Measurements from ENCODE around the gene ALDH3B2. TPM values are rescaled to one million over a fixed set of nuclear protein-coding genes. Genes with fewer than 3 reads are reported as not detected.
"Not testable (repeated sequence)": the region's sequence is repeated elsewhere in the genome, so short reads cannot be mapped to it uniquely, and the experiment has no call there.

The ALDH3B2 gene
- total RNA-seq, 1 experiment from 2014 or later: 1.8 TPM

- not testable (repeated sequence) for H3K4me3 ChIP-seq (ENCODE audit: low read length); H3K9me2 ChIP-seq (replicated peaks; ENCODE audit: insufficient read depth, low read length); H2AFZ ChIP-seq (ENCODE audit: low read length); H3K79me2 ChIP-seq (ENCODE audit: low read length); H3K9me3 ChIP-seq (ENCODE audit: low read length); H3K4me1 ChIP-seq (ENCODE audit: low read length); H4K20me1 ChIP-seq (ENCODE audit: insufficient read depth, low read depth, low read length); DNase-seq; H3K27me3 ChIP-seq (ENCODE audit: low read length); H3K27ac ChIP-seq (ENCODE audit: low read length); H3K36me3 ChIP-seq (ENCODE audit: insufficient read depth, low read length); H3K4me2 ChIP-seq (ENCODE audit: low read depth, low read length, poor library complexity, severe bottlenecking); H3K9ac ChIP-seq (ENCODE audit: low read length)
Observed at GRCh38 chr11:67623795-67624194, 50.6 kb downstream of the ALDH3B2 start.

GRCh38 chr11:67622905-67623304 is 51.5 kb downstream of the ALDH3B2 start:
- not testable (repeated sequence) for H2AFZ ChIP-seq (ENCODE audit: low read length); H3K9me3 ChIP-seq (ENCODE audit: low read length); H3K4me1 ChIP-seq (ENCODE audit: low read length); DNase-seq; H4K20me1 ChIP-seq (ENCODE audit: insufficient read depth, low read depth, low read length); H3K4me3 ChIP-seq (ENCODE audit: low read length); H3K9ac ChIP-seq (ENCODE audit: low read length); H3K27me3 ChIP-seq (ENCODE audit: low read length); H3K27ac ChIP-seq (ENCODE audit: low read length); H3K9me2 ChIP-seq (replicated peaks; ENCODE audit: insufficient read depth, low read length); H3K79me2 ChIP-seq (ENCODE audit: low read length); H3K4me2 ChIP-seq (ENCODE audit: low read depth, low read length, poor library complexity, severe bottlenecking); H3K36me3 ChIP-seq (ENCODE audit: insufficient read depth, low read length)

- H3K4me2 ChIP-seq (ENCODE audit: low read depth, low read length, poor library complexity, severe bottlenecking); H3K27ac ChIP-seq (ENCODE audit: low read length); DNase-seq: not testable (repeated sequence)
Observed at GRCh38 chr11:67621928-67622327, 52.5 kb downstream of the ALDH3B2 start.

GRCh38 chr11:67620621-67621020 is 53.8 kb downstream of the ALDH3B2 start:
- H3K9ac ChIP-seq (ENCODE audit: low read length); DNase-seq; H3K4me1 ChIP-seq (ENCODE audit: low read length); H3K27me3 ChIP-seq (ENCODE audit: low read length); H3K9me3 ChIP-seq (ENCODE audit: low read length); H2AFZ ChIP-seq (ENCODE audit: low read length); H3K36me3 ChIP-seq (ENCODE audit: insufficient read depth, low read length); H3K4me2 ChIP-seq (ENCODE audit: low read depth, low read length, poor library complexity, severe bottlenecking); H3K27ac ChIP-seq (ENCODE audit: low read length); H4K20me1 ChIP-seq (ENCODE audit: insufficient read depth, low read depth, low read length); H3K4me3 ChIP-seq (ENCODE audit: low read length); H3K9me2 ChIP-seq (replicated peaks; ENCODE audit: insufficient read depth, low read length); H3K79me2 ChIP-seq (ENCODE audit: low read length): not testable (repeated sequence)

More at GRCh38 chr11:67621928-67622327, 52.5 kb downstream of the ALDH3B2 start:
- not testable (repeated sequence) for H3K27me3 ChIP-seq (ENCODE audit: low read length); H3K9me2 ChIP-seq (replicated peaks; ENCODE audit: insufficient read depth, low read length); H2AFZ ChIP-seq (ENCODE audit: low read length); H3K79me2 ChIP-seq (ENCODE audit: low read length); H3K4me1 ChIP-seq (ENCODE audit: low read length); H3K36me3 ChIP-seq (ENCODE audit: insufficient read depth, low read length); H3K9me3 ChIP-seq (ENCODE audit: low read length); H3K4me3 ChIP-seq (ENCODE audit: low read length); H4K20me1 ChIP-seq (ENCODE audit: insufficient read depth, low read depth, low read length); H3K9ac ChIP-seq (ENCODE audit: low read length)

- not testable (repeated sequence) for H3K9ac ChIP-seq (ENCODE audit: low read length); H3K79me2 ChIP-seq (ENCODE audit: low read length)
Observed at GRCh38 chr11:67619683-67620618, 54.5 kb downstream of the ALDH3B2 start.

GRCh38 chr11:67618901-67619659 is 55.3 kb downstream of the ALDH3B2 start:
- not testable (repeated sequence) for H4K20me1 ChIP-seq (ENCODE audit: insufficient read depth, low read depth, low read length); H3K36me3 ChIP-seq (ENCODE audit: insufficient read depth, low read length); H3K27ac ChIP-seq (ENCODE audit: low read length)

More at GRCh38 chr11:67619683-67620618, 54.5 kb downstream of the ALDH3B2 start:
- H3K4me1 ChIP-seq (ENCODE audit: low read length); H3K27me3 ChIP-seq (ENCODE audit: low read length); H4K20me1 ChIP-seq (ENCODE audit: insufficient read depth, low read depth, low read length); H3K9me2 ChIP-seq (replicated peaks; ENCODE audit: insufficient read depth, low read length); H3K27ac ChIP-seq (ENCODE audit: low read length); H3K4me2 ChIP-seq (ENCODE audit: low read depth, low read length, poor library complexity, severe bottlenecking); H2AFZ ChIP-seq (ENCODE audit: low read length); H3K4me3 ChIP-seq (ENCODE audit: low read length); DNase-seq; H3K9me3 ChIP-seq (ENCODE audit: low read length); H3K36me3 ChIP-seq (ENCODE audit: insufficient read depth, low read length): not testable (repeated sequence)

GRCh38 chr11:67617243-67617953 is 57.0 kb downstream of the ALDH3B2 start:
- H3K79me2 ChIP-seq (ENCODE audit: low read length): no peaks in the 10 kb centered on the region
- no peaks in the 10 kb centered on the region for H3K27me3 ChIP-seq (ENCODE audit: low read length)
- no peaks in the 10 kb centered on the region for H4K20me1 ChIP-seq (ENCODE audit: insufficient read depth, low read depth, low read length)
- no peak overlapping the region for H3K9ac ChIP-seq (ENCODE audit: low read length)
- H3K9me3 ChIP-seq (ENCODE audit: low read length): no peaks in the 10 kb centered on the region
- no peak overlapping the region for H3K4me3 ChIP-seq (ENCODE audit: low read length)
- H3K4me1 ChIP-seq (ENCODE audit: low read length): peaks cover 23% of the 10 kb centered on the region
- no peak overlapping the region for H3K4me2 ChIP-seq (ENCODE audit: low read depth, low read length, poor library complexity, severe bottlenecking)
- no peak overlapping the region for H2AFZ ChIP-seq (ENCODE audit: low read length)
- no peak for DNase-seq
- no peaks in the 10 kb centered on the region for H3K9me2 ChIP-seq (replicated peaks; ENCODE audit: insufficient read depth, low read length)
- H3K36me3 ChIP-seq (ENCODE audit: insufficient read depth, low read length): no peaks in the 10 kb centered on the region
- H3K27ac ChIP-seq (ENCODE audit: low read length): no peak overlapping the region

More at GRCh38 chr11:67618901-67619659, 55.3 kb downstream of the ALDH3B2 start:
- H3K9me3 ChIP-seq (ENCODE audit: low read length); DNase-seq; H3K4me2 ChIP-seq (ENCODE audit: low read depth, low read length, poor library complexity, severe bottlenecking); H3K9ac ChIP-seq (ENCODE audit: low read length); H3K9me2 ChIP-seq (replicated peaks; ENCODE audit: insufficient read depth, low read length); H3K4me3 ChIP-seq (ENCODE audit: low read length); H3K27me3 ChIP-seq (ENCODE audit: low read length); H2AFZ ChIP-seq (ENCODE audit: low read length); H3K79me2 ChIP-seq (ENCODE audit: low read length): not testable (repeated sequence)
- peaks cover 12% of the 10 kb centered on the region for H3K4me1 ChIP-seq (ENCODE audit: low read length)
